SK-N-MC (cell line): ENCODE measurements around the gene NR2E3.

Source experiments
- EZH2 ChIP-seq: fragments of 200-600 bp; sonication (generic); IDR thresholded peaks from one replicate; pipeline ENCODE4 v1.6.1; 2017; ENCODE audit warnings: antibody characterized with exemption
- FOXP2 ChIP-seq: optimal IDR thresholded peaks from 2 replicates; pipeline ENCODE3; 2011; ENCODE audit warnings: mild to moderate bottlenecking, moderate library complexity; ENCODE audit not compliant: insufficient read depth; ENCODE audit errors: extremely low read length, control extremely low read depth
- POLR2AphosphoS5 ChIP-seq: IDR thresholded peaks from 2 replicates; pipeline ENCODE4 v1.6.1; 2012; ENCODE audit warnings: mild to moderate bottlenecking, low read depth, low read length, borderline replicate concordance

GRCh38 chr15:71813723-71814470, 3.5 kb downstream of the NR2E3 start:
- TF ChIP-seq POLR2AphosphoS5 = no peak
- no peak for TF ChIP-seq EZH2
- no peak for TF ChIP-seq FOXP2
